Measurements from ENCODE around the gene SLC38A7.
"Not testable (repeated sequence)": the region's sequence is repeated elsewhere in the genome, so short reads cannot be mapped to it uniquely, and the experiment has no call there.

The SLC38A7 gene

GRCh38 chr16:58670946-58671583 is 13.5 kb downstream of the SLC38A7 start:
- no peak for DNase-seq

DNA sequence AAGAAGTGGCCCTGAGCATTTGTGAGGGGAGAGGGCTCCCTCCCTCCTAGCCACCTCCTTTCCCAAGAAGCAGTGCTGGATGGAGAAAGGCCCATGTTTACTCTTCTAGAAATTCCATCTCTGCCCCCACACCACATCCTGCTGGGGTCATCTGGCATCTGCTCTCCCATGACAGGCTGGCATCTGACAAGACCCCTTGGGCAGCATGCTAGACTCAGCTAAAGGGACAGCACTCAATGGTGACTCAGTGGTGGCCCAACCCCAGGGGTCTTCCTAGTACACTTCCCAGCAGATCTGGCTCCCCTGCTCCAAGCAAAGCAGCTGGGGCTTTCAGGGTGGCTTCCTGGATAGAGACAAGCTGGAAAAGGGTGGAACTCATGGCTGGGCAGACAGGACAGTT is 14.4 kb downstream of the SLC38A7 start:
- no peak for DNase-seq

- no peak for DNase-seq
These were observed 19.4 kb downstream of the SLC38A7 start for GRCh38 chr16:58665200-58665599.

- DNase-seq = no peak
These were observed 23.3 kb downstream of the SLC38A7 start for GRCh38 chr16:58661199-58661830.

GRCh38 chr16:58659911-58660310 is 24.7 kb downstream of the SLC38A7 start:
- not testable (repeated sequence) for DNase-seq

GRCh38 chr16:58658796-58659211 is 25.8 kb downstream of the SLC38A7 start:
- no peak for DNase-seq

DNA sequence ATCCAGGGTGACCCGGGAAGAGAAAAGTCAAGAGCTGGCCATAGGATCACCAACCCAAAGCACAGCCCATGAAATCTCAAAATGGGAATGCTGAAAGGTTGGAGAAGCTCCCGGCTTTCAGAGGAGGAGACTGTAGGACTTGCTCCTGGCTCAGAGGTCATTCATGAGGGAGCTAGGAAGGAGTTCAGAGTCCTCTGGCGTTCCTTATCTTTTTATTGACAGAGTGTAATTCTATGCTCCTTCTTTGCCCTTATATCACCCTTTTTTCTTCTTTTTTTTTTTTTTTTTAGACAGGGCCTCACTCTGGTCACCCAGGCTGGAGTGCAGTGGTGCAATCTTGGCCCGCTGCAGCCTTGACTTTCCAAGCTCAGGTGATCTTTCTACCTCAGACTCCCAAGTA is 27.7 kb downstream of the SLC38A7 start:
- no peak for DNase-seq

- DNase-seq = no peak
These were observed 29.4 kb downstream of the SLC38A7 start for GRCh38 chr16:58655215-58655596.

GRCh38 chr16:58654560-58655214 is 29.9 kb downstream of the SLC38A7 start:
- DNase-seq = no peak

DNA sequence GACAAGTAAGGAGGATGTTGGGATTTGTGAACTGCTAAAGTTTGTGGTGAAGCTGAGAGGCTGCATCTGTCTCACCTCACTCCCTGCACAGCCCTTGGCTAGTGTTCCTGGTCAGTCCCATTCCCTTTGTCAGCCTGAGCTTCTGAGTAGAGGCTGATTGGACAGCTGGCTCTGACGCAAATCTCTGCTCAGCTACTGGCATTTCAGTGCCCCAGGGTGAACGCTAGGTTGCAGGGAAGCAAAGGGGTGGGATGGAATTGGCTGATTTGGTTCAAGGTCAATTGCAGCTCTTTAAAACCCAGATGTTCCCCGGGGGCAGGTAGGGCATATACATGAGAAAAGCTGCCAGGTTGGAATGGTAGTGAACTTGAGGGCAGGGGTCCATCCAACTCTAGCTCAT is 31.8 kb downstream of the SLC38A7 start:
- no peak for DNase-seq

GRCh38 chr16:58651965-58652348 is 32.6 kb downstream of the SLC38A7 start:
- no peak for DNase-seq

DNA sequence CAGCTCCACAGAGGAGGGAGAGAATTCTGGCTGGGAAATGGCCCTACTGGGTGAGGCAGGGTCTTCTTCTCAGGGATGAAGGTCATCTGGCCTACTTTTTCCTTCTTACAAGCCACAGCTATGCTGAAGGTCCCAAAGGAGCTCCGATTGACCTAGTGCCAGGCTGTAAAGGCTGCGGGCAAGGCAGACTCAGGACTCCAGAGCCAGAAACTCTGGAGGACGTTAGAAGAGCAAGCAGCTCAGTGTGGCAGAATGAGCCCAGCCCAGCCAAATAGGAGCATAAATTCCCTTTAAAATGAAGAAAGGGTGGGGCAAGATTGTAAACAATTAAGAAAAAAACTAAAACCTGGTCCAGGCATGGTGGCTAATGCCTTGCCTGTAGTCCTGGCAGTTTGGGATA is 34.9 kb downstream of the SLC38A7 start:
- no peak for DNase-seq

DNA sequence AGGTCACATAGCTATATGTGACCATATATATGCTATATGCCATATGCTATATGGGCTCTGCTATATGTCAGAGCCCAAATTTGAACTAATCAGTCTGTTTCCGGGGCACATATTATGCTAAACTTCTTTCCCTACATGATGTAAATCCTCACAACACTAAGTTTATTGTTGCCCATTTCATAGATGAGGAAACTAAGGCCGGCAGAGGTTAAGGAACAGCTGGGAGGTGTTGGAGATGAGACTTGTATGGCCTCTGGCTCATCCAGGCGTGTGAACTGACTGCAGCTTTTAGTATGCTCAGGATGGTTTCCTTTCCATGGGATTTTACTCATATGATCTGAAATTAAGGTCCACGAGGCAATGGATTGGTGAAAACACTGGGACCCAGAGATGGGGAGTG is 37.5 kb downstream of the SLC38A7 start:
- no peak for DNase-seq

DNA sequence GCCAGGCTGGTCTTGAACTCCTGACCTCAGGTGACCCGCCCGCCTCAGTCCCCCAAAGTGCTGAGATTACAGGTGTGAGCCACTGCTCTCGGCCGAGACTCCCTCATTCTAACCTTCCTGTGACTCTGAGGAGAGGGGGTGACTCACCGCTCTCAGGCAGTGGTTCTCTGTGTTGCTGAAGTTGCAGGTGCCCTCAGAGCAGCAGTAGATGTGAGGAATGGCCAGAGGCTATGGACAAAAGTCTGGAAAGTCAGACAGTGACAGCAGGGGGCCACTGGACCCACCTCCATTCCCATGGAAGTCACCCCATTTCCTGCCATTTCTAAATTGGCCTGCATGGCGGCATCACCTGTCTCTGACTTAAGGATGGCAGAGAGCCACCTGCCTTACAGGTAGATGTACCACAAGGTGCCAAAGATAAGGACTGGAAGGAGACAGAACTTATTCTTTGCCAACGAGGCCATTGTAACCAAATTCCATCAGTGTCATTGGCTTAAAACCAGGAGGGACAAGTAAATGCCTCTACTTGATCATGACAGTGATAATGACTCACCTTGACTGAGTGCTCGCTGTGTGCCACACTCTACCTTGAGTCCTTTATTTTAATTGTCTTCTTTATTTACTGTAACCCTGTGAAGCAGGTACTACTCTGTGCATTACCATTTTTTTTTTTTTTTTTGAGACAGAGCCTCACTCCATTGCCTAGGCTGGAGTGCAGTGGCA is 39.6 kb downstream of the SLC38A7 start:
- no peak for DNase-seq

- no peak for DNase-seq
These were observed 40.5 kb downstream of the SLC38A7 start for GRCh38 chr16:58644108-58644507.

GRCh38 chr16:58640949-58641348 is 43.6 kb downstream of the SLC38A7 start:
- no peak for DNase-seq

DNA sequence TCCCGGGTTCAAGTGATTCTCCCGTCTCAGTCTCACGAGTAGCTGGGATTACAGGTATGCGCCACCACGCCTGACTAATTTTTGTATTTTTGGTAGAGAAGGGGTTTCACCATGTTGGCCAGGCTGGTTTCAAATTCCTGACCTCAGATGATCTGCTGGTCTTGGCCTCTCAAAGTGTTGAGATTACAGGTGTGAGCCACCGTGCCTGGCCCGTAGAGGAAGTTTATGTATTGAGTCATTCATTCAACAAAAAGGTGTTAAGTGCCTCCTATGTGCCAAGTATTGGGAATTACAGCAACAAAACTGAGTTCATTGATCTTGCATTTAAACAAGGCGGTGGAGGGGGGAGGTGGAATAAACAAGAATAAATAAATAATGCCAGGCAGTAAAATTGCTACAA is 44.7 kb downstream of the SLC38A7 start:
- no peak for DNase-seq

GRCh38 chr16:58639230-58639629 is 45.3 kb downstream of the SLC38A7 start:
- no peak for DNase-seq

DNA sequence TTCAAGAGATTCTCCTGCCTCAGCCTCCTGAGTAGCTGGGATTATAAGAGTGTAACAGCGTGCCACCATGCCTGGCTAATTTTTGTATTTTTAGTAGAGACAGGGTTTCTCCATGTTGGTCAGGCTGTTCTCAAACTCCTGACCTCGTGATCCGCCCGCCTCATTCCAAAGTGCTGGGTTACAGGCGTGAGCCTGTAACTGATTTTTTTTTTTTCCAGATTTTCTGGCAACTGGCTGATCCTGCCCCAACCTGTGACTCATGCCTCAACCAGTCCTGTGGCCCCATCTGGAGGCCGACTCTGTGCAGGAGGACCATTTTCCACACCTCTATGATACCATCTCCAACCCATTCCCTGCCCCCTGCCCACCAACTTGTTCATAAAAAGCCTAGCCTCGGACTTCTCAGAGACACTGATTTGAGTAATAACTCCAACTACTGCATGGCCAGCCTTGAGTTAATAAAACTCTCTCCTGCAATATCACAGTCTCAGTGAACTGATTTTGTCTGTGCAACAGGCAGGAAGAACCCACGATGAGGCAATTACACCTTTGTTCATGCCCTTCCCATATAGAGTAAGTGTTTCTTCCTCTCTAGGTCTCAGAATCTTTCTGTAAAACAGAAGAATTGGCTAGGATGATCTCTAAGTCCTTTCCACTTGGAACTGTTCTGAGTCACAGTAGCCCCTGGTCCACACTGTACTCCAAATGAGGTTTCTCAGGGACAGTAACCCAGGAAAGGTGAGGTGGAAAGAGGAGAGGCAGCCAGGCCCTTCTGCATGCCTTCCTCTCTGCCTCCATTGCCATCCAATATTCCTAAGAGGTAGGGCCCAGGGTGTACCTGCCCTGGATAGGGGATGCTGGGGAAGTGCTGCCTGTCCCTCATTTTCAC is 46.2 kb downstream of the SLC38A7 start:
- DNase-seq = no peak

GRCh38 chr16:58637021-58637420 is 47.5 kb downstream of the SLC38A7 start:
- DNase-seq = not testable (repeated sequence)

- no peak for DNase-seq
These were observed 48.1 kb downstream of the SLC38A7 start for GRCh38 chr16:58636466-58636865.

- no peak for DNase-seq
These were observed 49.1 kb downstream of the SLC38A7 start for GRCh38 chr16:58635502-58635901.

Data from stimulated activated CD4-positive, alpha-beta T cell treated with anti-CD3 and anti-CD28 coated beads, Interleukin-4, amount 100 ng/mL, for 1 hour (primary cell).